ENCODE results near the gene GABRB1.

Gene GABRB1

DNA sequence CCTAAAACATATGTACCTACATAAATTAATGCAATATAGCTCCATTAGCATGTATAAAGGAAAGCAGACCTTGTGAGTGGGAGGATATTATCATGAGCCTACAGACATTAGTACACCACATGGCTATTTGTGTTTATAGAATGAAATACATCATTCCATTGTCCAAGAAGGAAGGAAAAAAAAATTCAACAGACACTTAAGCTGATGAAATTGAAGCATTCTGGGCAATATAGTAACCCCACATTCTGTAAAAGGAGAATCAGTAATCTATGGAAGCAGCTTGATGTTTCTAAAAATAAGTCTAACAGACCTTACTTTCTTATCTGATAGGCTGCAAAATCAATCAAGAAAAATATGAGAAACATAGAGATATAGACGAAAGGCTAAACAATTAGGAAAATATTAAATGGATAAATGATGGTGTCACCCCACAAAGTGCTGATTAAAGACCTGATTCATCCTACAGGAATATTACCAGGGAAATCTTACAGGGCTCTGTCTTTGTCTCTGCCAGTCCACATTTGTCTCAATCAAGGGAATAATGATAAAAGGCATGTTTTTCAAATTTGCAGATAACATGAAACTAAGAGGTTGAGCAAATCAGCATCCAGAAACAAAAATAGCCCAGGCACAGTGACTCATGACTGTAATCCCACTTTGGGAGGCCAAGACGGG, 355.3 kb downstream of the GABRB1 start:
- no peak for DNase-seq (ENCODE audit: low spot score)

DNA sequence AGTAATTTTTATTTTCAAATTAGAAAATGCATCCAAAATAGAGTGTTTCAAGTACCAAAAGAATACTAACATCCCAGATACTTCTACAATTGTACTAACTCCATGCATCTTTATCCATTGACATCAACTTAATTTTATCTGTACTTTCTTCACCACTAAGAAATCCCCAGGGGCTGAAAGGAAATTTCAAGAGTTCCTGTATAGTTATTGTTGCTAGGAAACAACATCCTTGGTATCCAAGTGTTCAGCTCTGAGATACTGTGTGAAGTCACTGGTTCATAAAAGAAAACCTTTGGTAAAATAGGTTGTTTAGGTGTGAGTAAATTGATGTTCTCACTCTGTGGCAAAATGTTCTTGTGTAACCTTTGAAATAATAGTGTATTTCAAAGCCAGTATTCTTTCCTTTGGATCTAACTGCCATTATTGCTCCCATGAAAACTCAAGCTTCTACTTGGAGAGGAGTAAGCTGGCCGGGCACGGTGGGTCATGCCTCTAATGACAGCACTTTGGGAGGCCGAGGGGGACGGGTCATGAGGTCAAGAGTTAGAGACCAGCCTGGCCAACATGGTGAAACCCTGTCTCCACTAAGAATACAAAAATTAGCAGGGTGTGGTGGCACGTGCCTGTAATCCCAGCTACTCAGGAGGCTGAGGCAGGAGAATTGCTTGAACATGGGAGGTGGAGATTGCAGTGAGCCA, 359.2 kb downstream of the GABRB1 start:
- DNase-seq (ENCODE audit: low spot score), result no peak

GRCh38 chr4:47391256-47391655, 359.9 kb downstream of the GABRB1 start:
- DNase-seq (ENCODE audit: low spot score), result no peak

DNA sequence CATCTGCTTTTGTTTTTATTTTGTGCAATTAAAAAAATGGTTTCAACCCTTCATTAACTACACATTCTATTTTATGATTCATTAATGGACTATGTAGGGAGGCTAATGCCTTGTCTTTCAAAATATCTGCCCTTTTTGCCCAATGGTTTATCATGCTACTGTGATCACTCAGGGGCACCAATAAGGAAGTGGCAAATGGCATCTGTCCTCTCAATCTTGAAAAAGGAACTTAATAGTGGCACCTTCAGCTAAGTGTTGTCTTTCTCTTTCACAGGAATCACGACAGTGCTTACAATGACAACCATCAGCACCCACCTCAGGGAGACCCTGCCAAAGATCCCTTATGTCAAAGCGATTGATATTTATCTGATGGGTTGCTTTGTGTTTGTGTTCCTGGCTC, 375.0 kb downstream of the GABRB1 start:
- no peak for DNase-seq (ENCODE audit: low spot score)

- no peak for DNase-seq (ENCODE audit: low spot score)
These were observed 378.9 kb downstream of the GABRB1 start for GRCh38 chr4:47410271-47410670.

- DNase-seq (ENCODE audit: low spot score), result no peak
These were observed 382.2 kb downstream of the GABRB1 start for GRCh38 chr4:47413521-47413920.

DNA sequence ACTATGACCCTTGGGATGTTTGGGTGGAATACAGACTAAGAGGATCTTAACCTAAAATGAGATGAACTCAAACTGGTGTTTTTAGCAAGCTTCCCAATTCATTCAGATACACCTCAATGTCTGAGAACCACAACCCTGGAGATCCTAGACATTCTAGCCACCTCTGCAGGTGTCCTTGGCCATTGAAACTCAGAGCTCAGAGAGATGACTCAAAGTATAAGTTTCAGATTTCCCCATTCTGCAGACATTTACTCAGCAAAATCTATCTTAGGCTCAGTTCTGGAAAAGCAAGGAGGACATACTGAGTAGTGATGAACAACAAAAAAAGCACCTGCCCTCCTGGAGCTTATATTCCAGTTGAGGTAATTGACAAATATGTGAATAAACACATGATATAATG, 384.4 kb downstream of the GABRB1 start:
- no peak for DNase-seq (ENCODE audit: low spot score)

DNA sequence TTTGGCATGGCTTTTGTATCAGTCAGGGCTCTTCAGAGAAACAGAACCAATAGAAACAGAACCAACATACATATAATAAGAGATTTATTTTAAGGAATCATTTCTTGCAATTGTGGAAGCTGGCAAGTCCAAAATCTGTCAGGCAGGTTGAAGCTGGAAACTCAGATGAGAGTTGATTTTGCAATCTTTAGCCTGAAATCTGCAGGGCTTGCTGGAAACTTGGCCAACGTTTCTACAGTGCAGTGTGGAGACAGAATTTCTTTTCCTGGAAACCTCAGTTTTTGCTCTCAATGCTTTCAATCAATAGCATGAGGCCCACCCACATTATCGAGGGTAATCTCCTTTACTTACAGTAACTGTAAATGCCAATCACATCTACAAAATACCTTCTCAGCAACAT, 386.8 kb downstream of the GABRB1 start:
- no peak for DNase-seq (ENCODE audit: low spot score)

DNA sequence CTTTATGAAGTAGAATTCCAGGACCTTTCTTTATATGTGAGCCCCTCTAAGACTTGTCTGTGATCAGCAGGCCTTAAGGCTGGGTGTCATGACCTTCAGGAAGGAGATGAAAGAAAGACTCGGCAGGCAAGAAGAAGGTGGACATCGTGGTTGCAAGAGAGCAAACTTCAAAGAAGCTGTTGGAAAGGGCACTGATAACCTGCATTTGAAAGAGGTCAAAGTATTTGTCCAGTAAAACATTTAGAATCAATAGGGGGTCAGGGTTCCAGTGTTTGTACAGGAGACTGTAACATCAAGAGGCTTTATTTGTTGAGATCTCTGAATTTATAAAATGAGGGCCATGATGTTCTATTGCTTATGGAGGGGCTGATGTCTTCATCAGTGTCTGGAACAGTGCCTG, 387.9 kb downstream of the GABRB1 start:
- DNase-seq (ENCODE audit: low spot score), result no peak

- no peak for DNase-seq (ENCODE audit: low spot score)
These were observed 394.3 kb downstream of the GABRB1 start for GRCh38 chr4:47425628-47426027.

GRCh38 chr4:47427935-47428334, 396.6 kb downstream of the GABRB1 start:
- DNase-seq (ENCODE audit: low spot score), result no peak

- no peak for DNase-seq (ENCODE audit: low spot score)
These were observed 401.4 kb downstream of the GABRB1 start for GRCh38 chr4:47432749-47433148.

DNA sequence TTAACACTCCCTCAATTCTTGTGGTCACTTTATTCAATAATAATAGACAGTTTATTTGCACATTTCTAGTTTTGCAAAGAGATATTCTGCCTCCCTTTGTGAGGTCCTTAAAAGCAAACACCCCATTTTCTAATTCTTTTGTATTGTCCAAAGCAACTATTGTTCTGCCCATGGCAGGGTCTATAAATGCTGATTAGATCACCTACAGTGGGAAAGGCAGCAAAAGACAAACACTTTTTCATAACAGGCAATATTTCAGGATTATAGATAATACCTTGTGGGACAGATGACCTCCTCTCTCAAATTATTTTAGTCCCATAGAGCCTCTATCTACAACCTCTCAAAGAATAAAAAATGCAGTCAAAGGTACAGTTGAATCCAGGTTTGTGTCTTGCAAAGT, 403.6 kb downstream of the GABRB1 start:
- no peak for DNase-seq (ENCODE audit: low spot score)

GRCh38 chr4:47442980-47443379, 411.6 kb downstream of the GABRB1 start:
- peak; percentile 33 for DNase-seq (ENCODE audit: low spot score)

DNA sequence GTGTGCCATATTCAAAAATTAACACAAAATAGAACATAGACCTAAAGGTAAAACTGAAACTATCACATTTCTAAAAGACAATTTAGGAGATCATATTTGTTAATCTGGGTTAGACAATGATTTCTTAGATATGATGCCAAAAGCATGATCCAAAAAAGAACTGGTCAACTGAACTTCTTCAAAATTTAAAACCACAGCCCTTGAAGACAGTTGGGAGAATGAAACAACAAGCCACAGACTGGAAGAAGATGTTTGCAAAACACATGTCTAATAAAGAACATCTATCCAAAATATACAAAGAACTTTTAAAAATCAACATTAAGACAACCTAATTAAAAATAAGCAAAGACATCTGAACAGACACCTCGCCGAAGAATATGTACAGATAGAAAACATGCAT, 412.7 kb downstream of the GABRB1 start:
- DNase-seq (ENCODE audit: low spot score), result no peak

DNA sequence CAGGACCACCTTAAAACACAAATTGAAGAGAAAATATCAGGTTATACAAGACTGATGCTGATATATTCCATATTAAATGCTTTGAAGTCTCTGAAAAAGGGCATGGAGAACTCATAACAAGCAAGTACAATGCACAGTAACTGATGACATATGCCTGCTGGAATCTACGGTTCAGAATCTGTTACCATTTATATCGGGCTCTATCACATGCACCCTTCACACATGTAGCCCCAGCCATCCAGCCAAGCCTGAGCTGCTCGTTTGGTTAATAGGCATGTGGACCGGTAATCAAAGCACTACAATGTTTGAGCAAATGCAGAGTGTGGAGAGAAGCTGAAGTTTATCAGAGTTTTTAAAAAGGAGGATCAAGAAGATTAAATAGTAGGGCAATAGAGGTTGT, 420.3 kb downstream of the GABRB1 start:
- DNase-seq (ENCODE audit: low spot score), result no peak

- peak; percentile 23 for DNase-seq (ENCODE audit: low spot score)
These were observed 431.4 kb downstream of the GABRB1 start for GRCh38 chr4:47462799-47463234.

DNA sequence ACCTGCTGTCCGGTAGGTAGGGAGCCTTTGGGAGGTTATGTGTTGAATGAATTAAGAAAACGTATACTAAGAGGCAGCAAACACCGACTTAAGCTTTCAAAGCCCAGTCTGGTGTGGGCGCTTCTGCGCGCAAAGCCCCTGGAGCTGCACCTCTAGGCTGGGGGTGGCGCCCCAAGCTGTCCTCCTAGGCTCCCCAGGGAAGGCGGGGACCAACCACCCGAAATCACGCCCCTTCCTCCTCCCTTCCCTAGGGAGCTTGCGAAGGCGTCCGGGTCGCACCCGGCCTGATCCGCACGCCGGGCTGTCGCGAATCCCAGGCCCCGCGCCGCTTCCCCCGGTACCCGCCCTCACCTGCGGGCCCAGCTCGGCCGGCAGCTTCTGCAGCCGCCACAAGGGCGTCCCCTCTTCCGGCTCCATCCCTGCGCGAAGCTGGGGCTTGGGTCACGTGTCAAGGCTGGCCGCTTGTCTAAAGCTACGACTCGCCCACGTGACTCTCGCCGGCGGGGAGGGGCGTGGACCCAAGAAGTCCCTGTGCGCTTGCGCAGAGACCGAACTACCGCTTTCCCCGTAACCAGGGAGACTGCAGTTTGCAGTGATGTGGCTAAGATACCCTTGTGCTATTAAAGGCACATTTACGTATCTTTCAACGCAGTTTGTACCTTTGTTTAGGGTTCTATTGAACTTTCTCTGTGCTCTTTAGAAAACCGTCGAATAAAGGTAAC, 432.0 kb downstream of the GABRB1 start, which contains the start of gene COMMD8:
Gene COMMD8, minus strand, starts transcription at position 468 of the 722 bp plus-strand sequence. Its CDS starts 51 bp downstream, at position 417.
- peak; percentile 99 for DNase-seq (ENCODE audit: low spot score)

GRCh38 chr4:47465004-47465403, 433.6 kb downstream of the GABRB1 start:
- no peak for DNase-seq (ENCODE audit: low spot score)

DNA sequence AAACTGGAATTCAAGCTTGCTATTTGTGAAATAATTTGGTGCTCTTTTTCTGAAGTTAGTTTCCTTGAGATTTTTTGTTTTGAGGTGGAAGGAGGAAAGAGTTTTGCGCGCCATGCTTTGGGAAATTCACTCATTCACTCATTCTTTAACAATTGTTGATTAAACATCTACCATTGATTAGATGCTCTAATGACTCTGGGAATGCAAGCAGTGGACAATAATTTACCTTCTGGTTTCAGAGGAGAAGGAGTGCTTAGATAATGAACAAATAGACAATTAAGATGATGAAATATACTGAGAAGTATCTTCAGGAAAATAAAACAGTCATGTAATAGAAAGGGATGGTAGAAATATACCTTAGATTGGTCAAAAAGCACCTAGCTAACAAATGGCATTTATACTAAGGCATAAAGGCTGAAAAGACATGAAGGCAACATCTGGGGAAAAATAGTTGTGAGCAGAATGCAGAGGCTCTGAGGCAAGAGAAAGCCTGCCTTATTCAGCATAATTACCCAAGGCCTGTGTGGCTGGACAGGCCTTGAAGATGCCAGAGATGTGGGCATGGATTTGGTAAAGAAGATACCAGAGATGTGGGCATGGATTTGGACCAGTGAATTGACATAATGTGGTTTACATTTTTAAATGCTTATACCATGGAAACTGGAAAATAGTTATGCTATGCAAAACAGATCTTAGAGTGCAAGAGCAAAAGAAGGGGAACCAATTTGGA, 434.9 kb downstream of the GABRB1 start:
- no peak for DNase-seq (ENCODE audit: low spot score)

GRCh38 chr4:47468706-47469365, 437.5 kb downstream of the GABRB1 start:
- no peak for DNase-seq (ENCODE audit: low spot score)

GRCh38 chr4:47469951-47470350, 438.6 kb downstream of the GABRB1 start:
- no peak for DNase-seq (ENCODE audit: low spot score)
